ENCODE measurements around the gene GSE1. TPM values are rescaled to one million over a fixed set of nuclear protein-coding genes. Genes with fewer than 3 reads are reported as not detected.

The GSE1 gene
- total RNA-seq, 6 donors from 2014 or later: 80.2 to 332 (median 90.8) TPM

DNA sequence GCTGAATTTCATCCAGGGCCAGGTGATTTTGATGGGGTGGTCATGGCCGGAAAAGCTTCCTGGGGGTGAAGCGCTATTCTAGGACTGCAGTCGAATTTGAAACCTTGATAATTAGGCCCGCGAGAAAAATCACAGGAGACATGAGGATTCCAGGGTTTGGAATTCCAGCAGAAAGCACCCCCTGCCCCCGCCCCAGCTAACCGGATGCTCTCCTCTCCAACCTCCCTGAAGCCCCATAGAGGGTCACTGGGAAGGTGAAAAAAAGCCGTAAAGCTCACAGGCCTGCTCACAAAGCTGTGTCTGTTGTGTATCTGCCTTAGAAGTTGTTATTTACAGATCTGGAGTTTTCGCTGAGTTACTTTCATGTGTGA lies 76.8 kb downstream of the GSE1 start:
- Histone ChIP-seq H3K36me3 (no peaks in the 10 kb centered on the region), H3K4me1 (peaks cover 11 to 21% (median 17%) of the 10 kb centered on the region in 4 donors), H3K27ac (no peak overlapping the region), H3K9me3 (no peaks in the 10 kb centered on the region), H3K27me3 (no peaks in the 10 kb centered on the region), H3K4me3 (no peak overlapping the region)
- TF ChIP-seq, protein P1, sequence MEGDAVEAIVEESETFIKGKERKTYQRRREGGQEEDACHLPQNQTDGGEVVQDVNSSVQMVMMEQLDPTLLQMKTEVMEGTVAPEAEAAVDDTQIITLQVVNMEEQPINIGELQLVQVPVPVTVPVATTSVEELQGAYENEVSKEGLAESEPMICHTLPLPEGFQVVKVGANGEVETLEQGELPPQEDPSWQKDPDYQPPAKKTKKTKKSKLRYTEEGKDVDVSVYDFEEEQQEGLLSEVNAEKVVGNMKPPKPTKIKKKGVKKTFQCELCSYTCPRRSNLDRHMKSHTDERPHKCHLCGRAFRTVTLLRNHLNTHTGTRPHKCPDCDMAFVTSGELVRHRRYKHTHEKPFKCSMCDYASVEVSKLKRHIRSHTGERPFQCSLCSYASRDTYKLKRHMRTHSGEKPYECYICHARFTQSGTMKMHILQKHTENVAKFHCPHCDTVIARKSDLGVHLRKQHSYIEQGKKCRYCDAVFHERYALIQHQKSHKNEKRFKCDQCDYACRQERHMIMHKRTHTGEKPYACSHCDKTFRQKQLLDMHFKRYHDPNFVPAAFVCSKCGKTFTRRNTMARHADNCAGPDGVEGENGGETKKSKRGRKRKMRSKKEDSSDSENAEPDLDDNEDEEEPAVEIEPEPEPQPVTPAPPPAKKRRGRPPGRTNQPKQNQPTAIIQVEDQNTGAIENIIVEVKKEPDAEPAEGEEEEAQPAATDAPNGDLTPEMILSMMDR (IDR thresholded peaks at IDR 0.05): no peak
- TF ChIP-seq EP300 (IDR thresholded peaks at IDR 0.05) (no peak), POLR2A (IDR thresholded peaks at IDR 0.05) (no peak), POLR2AphosphoS5 (IDR thresholded peaks at IDR 0.05) (no peak)
- DNase-seq (no peak), ATAC-seq (ENCODE audit: low FRiP score in 2 of 2) (no peak)
- 57 to 59% methylated on average over 8 to 9 of the region's 9 CpGs for WGBS, 2 donors

DNA sequence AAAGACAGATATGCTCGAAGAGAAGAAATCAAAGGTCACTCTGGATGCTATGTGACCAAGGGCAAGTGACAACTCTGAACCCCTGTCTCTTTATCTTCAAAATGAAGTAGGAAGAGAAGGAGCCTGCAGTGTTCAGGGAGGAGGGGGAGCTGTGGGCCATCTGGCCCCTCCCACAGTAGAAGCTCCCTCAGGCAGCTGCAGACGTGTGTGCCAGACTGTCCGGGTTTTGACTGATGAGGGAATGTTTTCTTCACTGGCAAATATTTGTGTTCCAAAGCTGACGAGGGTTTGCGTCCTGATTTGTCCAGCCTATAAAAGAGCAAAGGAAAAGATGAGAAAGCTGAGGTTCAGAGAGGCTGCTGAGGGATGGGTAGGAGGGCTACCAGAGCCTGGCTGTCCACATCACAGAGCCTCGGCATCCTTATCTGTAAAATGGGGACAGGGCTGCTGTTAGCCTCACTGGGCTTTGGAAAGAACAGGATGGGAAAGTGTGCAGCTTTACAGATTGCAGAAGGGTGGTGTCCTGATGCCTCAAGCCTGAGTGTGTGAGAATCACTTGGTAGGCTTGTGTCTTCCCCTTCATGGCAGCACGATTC lies 77.4 kb downstream of the GSE1 start:
- ATAC-seq (ENCODE audit: low FRiP score in 2 of 2) (no peak), DNase-seq (no peak)
- no peak for TF ChIP-seq POLR2A (IDR thresholded peaks at IDR 0.05)
- TF ChIP-seq, protein P1 (IDR thresholded peaks at IDR 0.05): no peak
- TF ChIP-seq EP300 (IDR thresholded peaks at IDR 0.05): no peak
- TF ChIP-seq POLR2AphosphoS5 (IDR thresholded peaks at IDR 0.05): no peak
- H3K27me3 ChIP-seq: no peaks in the 10 kb centered on the region
- H3K27ac ChIP-seq: no peak overlapping the region
- no peaks in the 10 kb centered on the region for H3K36me3 ChIP-seq
- no peak overlapping the region for H3K4me3 ChIP-seq
- peaks cover 11 to 21% (median 17%) of the 10 kb centered on the region in 4 donors for H3K4me1 ChIP-seq
- no peaks in the 10 kb centered on the region for H3K9me3 ChIP-seq
- 38 to 51% methylated on average over 7 of the region's 7 CpGs for WGBS, 2 donors

- 77 to 81% methylated on average over 10 to 19 of the region's 24 CpGs for WGBS, 2 donors
- no peak for DNase-seq
- Histone ChIP-seq H3K4me3 (no peak overlapping the region), H3K36me3 (no peaks in the 10 kb centered on the region), H3K9me3 (no peaks in the 10 kb centered on the region), H3K27me3 (no peaks in the 10 kb centered on the region), H3K27ac (no peak overlapping the region), H3K4me1 (no peaks in the 10 kb centered on the region)
- TF ChIP-seq, protein P1 (IDR thresholded peaks at IDR 0.05): no peak
- TF ChIP-seq POLR2A (IDR thresholded peaks at IDR 0.05): no peak
- TF ChIP-seq POLR2AphosphoS5 (IDR thresholded peaks at IDR 0.05): no peak
- no peak for TF ChIP-seq EP300 (IDR thresholded peaks at IDR 0.05)
- no peak for ATAC-seq (ENCODE audit: low FRiP score in 2 of 2)
Measured at GRCh38 chr16:85695196-85696128, 82.3 kb downstream of the GSE1 start.

DNA sequence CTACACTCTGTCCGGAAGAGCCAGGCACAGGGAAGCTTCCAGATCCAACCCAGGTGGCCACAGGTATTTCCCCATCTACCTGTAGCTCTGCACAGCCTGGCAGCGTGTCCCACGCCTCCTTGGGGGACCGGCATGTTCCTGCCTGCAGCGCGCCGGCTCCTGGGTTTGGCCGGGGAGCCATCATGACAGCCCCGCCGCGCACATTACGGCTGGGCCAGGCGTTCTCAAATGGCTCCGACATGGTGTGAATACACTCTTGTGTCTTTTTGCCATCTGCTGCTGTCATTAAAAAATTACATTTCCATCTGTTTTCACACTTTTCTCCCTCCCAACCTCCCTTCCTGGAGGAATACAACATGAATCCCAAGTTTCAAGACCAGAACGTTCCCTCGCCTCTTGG lies 83.7 kb downstream of the GSE1 start:
- no peak for TF ChIP-seq POLR2A (IDR thresholded peaks at IDR 0.05)
- TF ChIP-seq EP300 (IDR thresholded peaks at IDR 0.05): no peak
- TF ChIP-seq, protein P1 (IDR thresholded peaks at IDR 0.05): no peak
- no peak for TF ChIP-seq POLR2AphosphoS5 (IDR thresholded peaks at IDR 0.05)
- Histone ChIP-seq H3K27ac (no peak overlapping the region), H3K9me3 (no peaks in the 10 kb centered on the region), H3K36me3 (no peaks in the 10 kb centered on the region), H3K4me3 (no peak overlapping the region), H3K27me3 (no peaks in the 10 kb centered on the region), H3K4me1 (no peaks in the 10 kb centered on the region)
- ATAC-seq (ENCODE audit: low FRiP score in 2 of 2) (no peak), DNase-seq (no peak)
- 78 to 90% methylated on average over 16 of the region's 16 CpGs for WGBS, 2 donors
